ENCODE results near the gene ITM2B.

GRCh38 chr13:48265217-48265815 is 32.3 kb downstream of the ITM2B start:
- no peak for TF ChIP-seq GATA2 (IDR thresholded peaks at IDR 0.05; ENCODE audit: low read depth, low read length)
- no peak for TF ChIP-seq GATA3 (IDR thresholded peaks at IDR 0.05; ENCODE audit: low read depth, low read length)
